Activated naive CD8-positive, alpha-beta T cell treated with anti-CD3 and anti-CD28 coated beads, Interleukin-2, amount 50 U/mL, for 24 hours (primary cell): ENCODE results near the gene KRTAP24-1.

Source experiments
- ATAC-seq: fragments of 150-1000 bp; cut with Tn5 transposase; one replicate; pipeline ENCODE4 v1.10.0; 2021
- DNase-seq: peaks from one replicate; pipeline ENCODE4 v3.0.0; 2021
- H3K27ac Mint-ChIP-seq: one replicate; pipeline ENCODE4 v1.8.0; 2021; ENCODE audit warnings: mild to moderate bottlenecking, mixed read lengths
- H3K27me3 Mint-ChIP-seq: one replicate; pipeline ENCODE4 v1.8.0; 2021; ENCODE audit warnings: mixed read lengths
- H3K36me3 Mint-ChIP-seq: one replicate; pipeline ENCODE4 v1.8.0; 2021; ENCODE audit warnings: low read depth, mixed read lengths
- H3K4me1 Mint-ChIP-seq: one replicate; pipeline ENCODE4 v1.8.0; 2021; ENCODE audit warnings: mixed read lengths
- H3K4me3 Mint-ChIP-seq: one replicate; pipeline ENCODE4 v1.8.0; 2021; ENCODE audit warnings: mild to moderate bottlenecking, moderate library complexity, mixed read lengths
- H3K9me3 Mint-ChIP-seq: one replicate; pipeline ENCODE4 v1.8.0; 2021; ENCODE audit warnings: mixed read lengths

Gene KRTAP24-1

GRCh38 chr21:30251781-30252180, 31.0 kb downstream of the KRTAP24-1 start:
- no peak for ATAC-seq
- H3K36me3 Mint-ChIP-seq, result no peaks in the 10 kb centered on the region
- H3K27ac Mint-ChIP-seq, result no peak overlapping the region
- H3K4me1 Mint-ChIP-seq, result no peaks in the 10 kb centered on the region
- no peak overlapping the region for H3K4me3 Mint-ChIP-seq
- no peaks in the 10 kb centered on the region for H3K9me3 Mint-ChIP-seq
- DNase-seq, result no peak
- no peaks in the 10 kb centered on the region for H3K27me3 Mint-ChIP-seq

- Mint-ChIP-seq H3K9me3 (no peaks in the 10 kb centered on the region), H3K36me3 (no peaks in the 10 kb centered on the region), H3K27me3 (no peaks in the 10 kb centered on the region), H3K27ac (no peak overlapping the region), H3K4me3 (no peak overlapping the region), H3K4me1 (no peaks in the 10 kb centered on the region)
- no peak for ATAC-seq
- DNase-seq, result no peak
Observed at GRCh38 chr21:30249936-30250335, 32.8 kb downstream of the KRTAP24-1 start.

- Mint-ChIP-seq H3K27me3 (no peaks in the 10 kb centered on the region), H3K36me3 (no peaks in the 10 kb centered on the region), H3K9me3 (no peaks in the 10 kb centered on the region), H3K4me1 (no peaks in the 10 kb centered on the region), H3K27ac (no peak overlapping the region), H3K4me3 (no peak overlapping the region)
- ATAC-seq (no peak), DNase-seq (no peak)
Observed at GRCh38 chr21:30248844-30249243, 33.9 kb downstream of the KRTAP24-1 start.

- DNase-seq (no peak), ATAC-seq (no peak)
- H3K4me3 Mint-ChIP-seq, result no peak overlapping the region
- no peaks in the 10 kb centered on the region for H3K36me3 Mint-ChIP-seq
- no peak overlapping the region for H3K27ac Mint-ChIP-seq
- no peaks in the 10 kb centered on the region for H3K27me3 Mint-ChIP-seq
- no peaks in the 10 kb centered on the region for H3K9me3 Mint-ChIP-seq
- no peaks in the 10 kb centered on the region for H3K4me1 Mint-ChIP-seq
Observed at GRCh38 chr21:30245061-30245460, 37.7 kb downstream of the KRTAP24-1 start.

- Mint-ChIP-seq H3K27ac (no peak overlapping the region), H3K36me3 (no peaks in the 10 kb centered on the region), H3K4me1 (no peaks in the 10 kb centered on the region), H3K9me3 (no peaks in the 10 kb centered on the region), H3K27me3 (no peaks in the 10 kb centered on the region), H3K4me3 (no peak overlapping the region)
- DNase-seq, result no peak
- no peak for ATAC-seq
Observed at GRCh38 chr21:30243691-30244090, 39.1 kb downstream of the KRTAP24-1 start.

- Mint-ChIP-seq H3K36me3 (no peaks in the 10 kb centered on the region), H3K27ac (no peak overlapping the region), H3K27me3 (no peaks in the 10 kb centered on the region), H3K4me3 (no peak overlapping the region), H3K4me1 (no peaks in the 10 kb centered on the region), H3K9me3 (no peaks in the 10 kb centered on the region)
- DNase-seq (no peak), ATAC-seq (no peak)
Observed at GRCh38 chr21:30240661-30241060, 42.1 kb downstream of the KRTAP24-1 start.

- no peaks in the 10 kb centered on the region for H3K4me1 Mint-ChIP-seq
- H3K9me3 Mint-ChIP-seq, result no peaks in the 10 kb centered on the region
- no peaks in the 10 kb centered on the region for H3K27me3 Mint-ChIP-seq
- ATAC-seq (no peak), DNase-seq (no peak)
- H3K36me3 Mint-ChIP-seq, result no peaks in the 10 kb centered on the region
- no peak overlapping the region for H3K27ac Mint-ChIP-seq
- H3K4me3 Mint-ChIP-seq, result no peak overlapping the region
Observed at GRCh38 chr21:30238168-30238567, 44.6 kb downstream of the KRTAP24-1 start.

GRCh38 chr21:30234643-30235042, 48.1 kb downstream of the KRTAP24-1 start:
- DNase-seq, result no peak
- H3K27ac Mint-ChIP-seq, result no peak overlapping the region
- no peak for ATAC-seq
- no peak overlapping the region for H3K4me3 Mint-ChIP-seq
- H3K27me3 Mint-ChIP-seq, result no peaks in the 10 kb centered on the region
- no peaks in the 10 kb centered on the region for H3K36me3 Mint-ChIP-seq
- no peaks in the 10 kb centered on the region for H3K4me1 Mint-ChIP-seq
- no peaks in the 10 kb centered on the region for H3K9me3 Mint-ChIP-seq

GRCh38 chr21:30234050-30234449, 48.7 kb downstream of the KRTAP24-1 start:
- Mint-ChIP-seq H3K9me3 (no peaks in the 10 kb centered on the region), H3K4me1 (no peaks in the 10 kb centered on the region), H3K36me3 (no peaks in the 10 kb centered on the region), H3K27ac (no peak overlapping the region), H3K27me3 (no peaks in the 10 kb centered on the region), H3K4me3 (no peak overlapping the region)
- no peak for DNase-seq
- ATAC-seq, result no peak

GRCh38 chr21:30233228-30234020, 49.3 kb downstream of the KRTAP24-1 start:
- Mint-ChIP-seq H3K9me3 (no peaks in the 10 kb centered on the region), H3K27me3 (no peaks in the 10 kb centered on the region), H3K4me1 (no peaks in the 10 kb centered on the region), H3K36me3 (no peaks in the 10 kb centered on the region), H3K4me3 (no peak overlapping the region), H3K27ac (no peak overlapping the region)
- ATAC-seq, result no peak
- DNase-seq, result no peak

- ATAC-seq (no peak), DNase-seq (no peak)
- H3K4me1 Mint-ChIP-seq, result no peaks in the 10 kb centered on the region
- H3K27ac Mint-ChIP-seq, result no peak overlapping the region
- H3K4me3 Mint-ChIP-seq, result no peak overlapping the region
- H3K36me3 Mint-ChIP-seq, result no peaks in the 10 kb centered on the region
- H3K27me3 Mint-ChIP-seq, result no peaks in the 10 kb centered on the region
- no peaks in the 10 kb centered on the region for H3K9me3 Mint-ChIP-seq
Observed at GRCh38 chr21:30232011-30232410, 50.7 kb downstream of the KRTAP24-1 start.
